Stimulated activated naive CD8-positive, alpha-beta T cell treated with anti-CD3 and anti-CD28 coated beads, Interleukin-15, amount 100 ng/mL, for 72 hours (primary cell): ENCODE data around the gene ST13.
A peak's percentile ranks its signal among the peaks of the same experiment; 100 is the strongest.
"Not testable (repeated sequence)": the region's sequence is repeated elsewhere in the genome, so short reads cannot be mapped to it uniquely, and the experiment has no call there.

ENCODE experiments used
- ATAC-seq: fragments of 150-1000 bp; cut with Tn5 transposase; 2 replicates; pipeline ENCODE4 v1.10.0; 2021; ENCODE audit warnings: mild to moderate bottlenecking, moderate library complexity
- DNase-seq, 2 donors: peaks; one replicate each; pipeline ENCODE4 v3.0.0; 2021 to 2022
- H3K27ac Mint-ChIP-seq, 2 donors: one replicate each; pipeline ENCODE4 v1.8.0; 2022; ENCODE audit warnings: mild to moderate bottlenecking in 2 of 2, mixed read lengths in 2 of 2, moderate library complexity in 2 of 2
- H3K27me3 Mint-ChIP-seq: one replicate; pipeline ENCODE4 v1.8.0; 2022; ENCODE audit warnings: mixed read lengths
- H3K4me1 Mint-ChIP-seq: one replicate; pipeline ENCODE4 v1.8.0; 2022; ENCODE audit warnings: mild to moderate bottlenecking, mixed read lengths
- H3K4me3 Mint-ChIP-seq, 2 donors: one replicate each; pipeline ENCODE4 v1.8.0; 2022; ENCODE audit warnings: mild to moderate bottlenecking in 2 of 2, mixed read lengths in 2 of 2, moderate library complexity in 1 of 2
- H3K9me3 Mint-ChIP-seq, 2 donors: one replicate each; pipeline ENCODE4 v1.8.0; 2022; ENCODE audit warnings: mixed read lengths in 2 of 2

Gene ST13

DNA sequence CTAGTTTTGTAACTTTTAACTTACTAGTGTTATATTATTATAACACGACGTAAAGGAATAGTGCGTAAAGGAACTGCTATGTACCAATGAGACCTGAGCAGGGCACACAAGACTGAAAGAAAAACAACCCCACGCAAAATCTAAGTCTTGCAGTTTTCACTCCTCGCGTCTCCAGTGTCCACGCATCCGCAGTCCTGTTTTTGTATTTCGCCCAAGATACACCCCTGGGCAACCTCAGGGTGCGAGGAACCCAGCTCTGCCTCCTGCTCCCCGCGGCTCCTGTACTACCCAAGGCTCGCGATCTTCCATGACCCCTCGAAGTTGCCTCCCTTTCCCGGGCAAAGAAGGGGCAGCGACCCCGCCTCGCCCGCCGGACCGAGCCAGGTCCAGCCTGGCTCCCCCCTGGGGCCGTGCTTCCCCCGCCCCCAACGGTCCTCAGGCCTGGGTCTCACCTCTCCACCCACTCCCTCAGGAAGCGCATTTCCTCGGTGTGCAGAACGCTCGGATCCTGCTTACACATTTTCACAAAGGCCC, 393 bp downstream of the ST13 start:
- no peak for DNase-seq

DNA sequence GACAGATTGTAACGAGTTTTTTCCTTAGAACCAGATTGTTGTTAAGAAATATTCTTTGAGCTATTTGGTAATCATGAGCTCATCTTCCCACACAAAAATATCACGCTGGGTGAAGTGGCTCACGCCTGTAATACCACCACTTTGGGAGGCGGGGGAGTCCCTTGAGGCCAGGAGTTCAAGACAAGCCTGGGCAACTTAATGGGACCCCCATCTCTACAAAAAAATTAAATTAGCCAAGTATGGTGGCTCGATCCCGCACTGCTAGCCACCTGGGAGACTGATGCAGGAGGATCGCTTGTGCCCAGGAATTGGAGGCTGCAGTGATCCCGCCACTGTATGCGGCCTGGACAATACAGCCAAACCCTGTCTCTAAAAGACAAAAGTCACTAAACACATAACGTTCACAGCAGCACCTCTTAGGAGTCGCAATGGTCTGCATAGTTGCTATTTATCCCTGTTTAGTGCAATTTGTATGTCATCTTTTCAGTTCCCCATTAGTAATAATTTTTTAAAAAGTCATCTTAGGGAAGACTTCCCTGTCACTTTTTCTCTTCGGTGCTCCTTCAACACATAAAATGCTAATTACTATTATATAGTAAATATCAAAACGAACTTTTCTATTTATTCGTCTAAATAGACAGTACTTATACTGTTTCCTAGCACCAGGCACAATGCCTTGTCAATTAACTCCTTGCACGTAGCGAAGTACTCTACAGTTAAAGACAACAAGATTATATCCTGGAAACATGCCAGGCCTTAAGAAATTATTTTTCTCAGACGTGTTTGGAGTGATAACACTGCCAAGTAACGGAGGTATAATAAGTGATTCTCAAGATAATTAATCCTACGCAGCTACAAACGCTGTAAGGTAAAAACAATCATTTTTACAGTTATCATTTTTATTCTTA, 1.1 kb downstream of the ST13 start:
- H3K4me3 Mint-ChIP-seq: peak overlapping the region; percentile 92 to 100
- H3K9me3 Mint-ChIP-seq: no peaks in the 10 kb centered on the region
- H3K27ac Mint-ChIP-seq: peak overlapping the region; percentile 76 to 90
- H3K4me1 Mint-ChIP-seq: peaks cover 62% of the 10 kb centered on the region
- no peak for ATAC-seq
- H3K27me3 Mint-ChIP-seq: no peaks in the 10 kb centered on the region
- DNase-seq: no peak

More for the DNA sequence above, 393 bp downstream of the ST13 start:
- Mint-ChIP-seq H3K27ac (peak overlapping the region; percentile 99 to 100), H3K4me3 (peak overlapping the region; percentile 92 to 100), H3K9me3 (no peaks in the 10 kb centered on the region), H3K27me3 (no peaks in the 10 kb centered on the region), H3K4me1 (peaks cover 62% of the 10 kb centered on the region)
- peak; percentile 29 for ATAC-seq

DNA sequence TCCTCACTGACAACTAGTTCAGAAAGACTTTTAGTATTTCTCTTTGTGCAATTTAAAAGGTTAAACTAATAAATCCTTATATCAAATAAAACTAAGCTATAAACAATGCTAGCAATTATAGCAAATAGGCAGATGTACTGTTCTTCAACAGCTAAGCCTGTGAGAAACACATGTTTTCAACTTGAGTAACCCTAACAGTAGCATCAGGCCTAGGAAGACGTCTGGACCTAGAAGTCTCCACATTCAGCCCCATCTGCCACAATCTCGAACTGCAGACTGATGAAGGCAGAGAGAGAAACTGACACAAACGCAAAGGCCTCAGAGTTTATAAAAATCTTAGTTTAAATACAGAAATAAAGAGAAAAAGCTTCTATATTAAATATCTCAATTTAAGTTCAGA, 2.5 kb downstream of the ST13 start:
- Mint-ChIP-seq H3K27ac (peak overlapping the region; percentile 48 to 90), H3K4me1 (peaks cover 62% of the 10 kb centered on the region), H3K27me3 (no peaks in the 10 kb centered on the region), H3K4me3 (peak overlapping the region; percentile 50 to 92), H3K9me3 (no peaks in the 10 kb centered on the region)
- ATAC-seq (no peak), DNase-seq (no peak)

DNA sequence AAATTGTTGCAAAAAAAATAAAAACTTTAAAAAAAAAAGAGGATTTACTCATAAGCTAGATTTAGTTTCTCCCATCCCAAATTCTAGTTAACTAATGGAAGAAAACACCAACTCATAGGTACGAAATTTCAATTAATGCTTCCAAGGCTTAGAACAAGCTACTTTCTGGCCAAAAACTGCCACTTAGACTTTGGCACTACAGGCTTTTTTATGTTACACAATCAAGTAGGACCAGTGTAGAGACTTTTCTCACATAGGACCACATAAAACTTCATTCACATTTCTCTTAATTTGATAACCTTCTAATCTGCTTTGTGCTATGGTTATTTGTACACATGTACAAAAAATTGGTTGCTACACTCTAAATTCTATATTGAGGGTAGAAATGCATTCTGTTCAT, 3.1 kb downstream of the ST13 start:
- no peak for ATAC-seq
- peak overlapping the region; percentile 50 to 92 for H3K4me3 Mint-ChIP-seq
- H3K4me1 Mint-ChIP-seq: peaks cover 59% of the 10 kb centered on the region
- H3K27ac Mint-ChIP-seq: peak overlapping the region; percentile 48 to 90
- DNase-seq: no peak
- H3K27me3 Mint-ChIP-seq: no peaks in the 10 kb centered on the region
- H3K9me3 Mint-ChIP-seq: no peaks in the 10 kb centered on the region

DNA sequence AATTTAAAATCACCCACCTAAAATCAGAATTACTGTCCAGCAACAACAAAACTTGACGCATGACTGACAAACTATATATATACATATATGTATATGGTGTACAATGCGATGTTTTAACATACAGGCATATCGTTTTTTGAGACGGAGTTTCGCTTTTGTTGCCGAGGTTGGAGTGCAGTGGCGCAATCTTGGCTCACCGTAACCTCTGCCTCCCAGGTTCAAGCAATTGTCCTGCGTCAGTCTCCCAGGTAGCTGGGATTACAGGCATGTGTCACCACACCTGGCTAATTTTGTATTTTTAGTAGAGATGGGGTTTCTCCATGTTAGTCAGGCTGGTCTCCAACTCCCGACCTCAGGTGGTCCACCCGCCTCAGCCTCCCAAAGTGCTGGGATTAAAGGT, 10.6 kb downstream of the ST13 start:
- not testable (repeated sequence) for H3K27me3 Mint-ChIP-seq, H3K9me3 Mint-ChIP-seq, ATAC-seq, H3K4me3 Mint-ChIP-seq, DNase-seq
- Mint-ChIP-seq H3K27ac (peak overlapping the region in 1 of 2 donors; percentile 59), H3K4me1 (peaks cover 26% of the 10 kb centered on the region)

DNA sequence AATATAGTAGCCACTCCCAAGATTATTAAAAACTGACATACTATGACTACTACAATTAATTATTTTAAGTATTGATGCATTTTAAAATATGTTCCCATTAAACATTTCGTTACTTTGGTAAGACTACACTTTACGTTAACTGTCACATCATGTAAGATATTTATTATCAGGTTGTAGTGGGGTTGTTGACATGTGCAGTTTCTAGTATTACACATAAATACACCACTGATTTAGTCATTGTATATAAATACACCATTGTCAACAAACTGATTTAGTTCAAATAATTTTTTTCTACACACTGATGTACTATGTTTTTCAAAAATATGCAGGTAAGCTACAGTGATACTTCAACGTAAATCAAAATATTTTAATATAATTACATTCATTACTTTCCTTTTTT, 11.5 kb downstream of the ST13 start:
- ATAC-seq: no peak
- Mint-ChIP-seq H3K27ac (no peak overlapping the region), H3K27me3 (no peaks in the 10 kb centered on the region), H3K4me1 (peaks cover 21% of the 10 kb centered on the region), H3K4me3 (no peak overlapping the region), H3K9me3 (no peaks in the 10 kb centered on the region)
- DNase-seq: no peak

DNA sequence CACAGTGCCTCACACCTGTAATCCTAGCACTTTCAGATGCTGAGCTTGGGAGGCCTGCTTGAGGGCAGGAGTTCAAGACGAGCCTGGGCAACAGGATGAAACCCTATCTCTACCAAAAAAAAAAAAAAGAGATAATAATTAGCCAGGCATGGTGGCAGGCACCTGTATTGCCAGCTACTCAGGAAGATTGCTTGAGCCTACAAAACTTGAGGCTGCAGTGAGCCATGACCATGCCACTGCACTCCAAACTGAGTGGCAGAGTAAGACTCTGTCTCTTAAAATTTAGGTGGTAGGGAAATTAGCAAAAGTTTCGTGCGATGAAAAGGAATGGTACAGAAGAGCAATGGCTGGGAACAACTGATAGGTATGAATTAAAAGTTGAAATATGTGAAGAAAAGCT, 18.0 kb downstream of the ST13 start:
- Mint-ChIP-seq H3K9me3 (no peaks in the 10 kb centered on the region), H3K4me1 (peaks cover 13% of the 10 kb centered on the region), H3K27me3 (no peaks in the 10 kb centered on the region), H3K4me3 (no peak overlapping the region), H3K27ac (peak overlapping the region in 1 of 2 donors; percentile 2)
- no peak for DNase-seq
- no peak for ATAC-seq

DNA sequence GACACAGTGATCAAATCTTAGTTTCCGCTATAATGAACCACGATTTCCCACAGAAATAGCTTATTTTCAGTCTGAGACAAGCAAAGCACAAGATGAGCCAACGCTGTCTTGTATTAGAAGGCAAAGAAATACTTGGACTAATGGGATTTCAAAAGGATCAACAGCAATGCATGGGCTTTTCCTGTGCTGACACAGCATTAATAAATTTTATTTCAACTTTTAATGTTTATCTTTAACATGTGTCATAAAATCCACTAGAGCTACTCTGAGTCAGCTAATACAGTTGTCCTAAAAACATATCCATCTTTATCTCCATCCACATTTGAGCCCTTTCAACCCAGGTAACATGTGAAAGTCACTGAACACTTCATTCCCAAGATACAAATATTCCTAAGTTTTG, 21.8 kb downstream of the ST13 start:
- H3K4me3 Mint-ChIP-seq: no peak overlapping the region
- no peaks in the 10 kb centered on the region for H3K9me3 Mint-ChIP-seq
- H3K4me1 Mint-ChIP-seq: no peaks in the 10 kb centered on the region
- no peak overlapping the region for H3K27ac Mint-ChIP-seq
- DNase-seq (no peak), ATAC-seq (no peak)
- no peaks in the 10 kb centered on the region for H3K27me3 Mint-ChIP-seq

DNA sequence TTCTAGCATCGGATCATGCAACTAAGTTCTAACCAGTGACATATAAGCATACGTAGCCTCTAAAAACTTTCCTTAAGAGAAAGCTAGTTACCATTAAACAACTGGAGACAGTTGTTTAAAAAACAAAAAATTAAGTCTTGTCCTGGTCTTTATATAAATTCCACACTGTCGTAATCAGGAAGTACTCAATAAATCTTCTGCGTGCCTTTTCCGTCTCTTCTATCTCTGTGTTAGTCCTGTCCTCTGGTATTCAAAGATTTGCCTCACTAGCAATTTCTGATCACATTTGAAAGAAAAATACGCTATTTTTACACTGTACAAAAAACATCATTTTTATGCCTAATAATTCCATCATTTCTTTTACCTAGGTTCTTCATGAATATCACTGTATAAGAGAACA, 27.3 kb downstream of the ST13 start:
- H3K27me3 Mint-ChIP-seq: no peaks in the 10 kb centered on the region
- DNase-seq: no peak
- ATAC-seq: no peak
- no peaks in the 10 kb centered on the region for H3K4me1 Mint-ChIP-seq
- H3K4me3 Mint-ChIP-seq: no peak overlapping the region
- no peaks in the 10 kb centered on the region for H3K9me3 Mint-ChIP-seq
- H3K27ac Mint-ChIP-seq: no peak overlapping the region

DNA sequence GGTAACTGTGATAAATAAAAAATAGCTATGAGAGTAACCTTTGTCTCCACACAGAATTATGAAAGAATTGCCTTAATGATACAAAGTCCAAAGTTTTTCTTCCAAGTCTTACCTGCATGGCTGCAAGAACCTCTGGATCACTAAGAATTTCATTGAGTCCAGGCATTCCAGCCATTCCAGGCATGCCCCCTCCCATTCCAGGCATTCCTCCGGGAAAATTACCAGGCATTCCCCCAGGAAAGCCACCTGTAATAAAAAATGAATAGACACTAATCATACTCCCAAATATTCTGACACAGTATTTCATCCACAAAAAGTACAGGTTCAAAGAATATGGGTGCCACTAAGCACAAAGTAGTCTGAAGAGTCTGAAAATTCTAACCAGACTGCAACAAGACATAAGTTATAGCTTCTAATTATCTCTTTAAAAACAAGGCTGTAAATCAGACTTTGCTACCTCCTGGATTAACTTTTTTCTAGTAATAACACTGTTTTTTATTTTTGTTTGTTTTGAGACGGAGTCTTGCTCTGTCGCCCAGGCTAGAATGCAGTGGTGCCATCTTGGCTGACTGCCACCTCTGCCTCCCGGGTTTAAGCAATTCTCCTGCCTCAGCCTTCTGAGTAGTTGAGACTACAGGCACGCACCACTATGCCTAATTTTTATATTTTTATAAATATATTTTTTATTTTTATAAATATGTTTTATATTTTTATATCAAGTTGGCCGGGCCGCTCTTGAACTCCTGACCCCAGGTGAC, 29.3 kb downstream of the ST13 start:
- DNase-seq (no peak), ATAC-seq (no peak)
- Mint-ChIP-seq H3K27me3 (no peaks in the 10 kb centered on the region), H3K27ac (no peak overlapping the region), H3K9me3 (no peaks in the 10 kb centered on the region), H3K4me1 (no peaks in the 10 kb centered on the region), H3K4me3 (no peak overlapping the region)

DNA sequence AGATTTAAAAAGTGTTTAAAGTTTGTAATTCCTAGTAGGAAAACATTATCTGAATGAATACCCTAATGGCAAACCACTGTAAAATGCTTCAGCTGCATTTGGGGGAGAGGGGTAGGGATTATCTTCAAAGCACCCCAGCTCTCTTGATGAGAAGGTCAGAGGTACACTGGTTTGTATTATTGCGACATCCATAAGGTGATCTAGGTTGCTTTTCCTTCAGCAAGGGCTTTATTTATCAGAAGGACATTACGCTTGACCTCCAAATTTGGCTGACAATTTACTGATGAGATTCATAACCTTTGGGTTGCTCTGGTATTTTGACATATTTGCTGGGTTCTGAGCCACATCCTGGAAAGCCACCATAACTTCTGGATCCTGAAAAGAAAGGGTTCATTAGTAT, 30.1 kb downstream of the ST13 start:
- not testable (repeated sequence) for H3K4me3 Mint-ChIP-seq

DNA sequence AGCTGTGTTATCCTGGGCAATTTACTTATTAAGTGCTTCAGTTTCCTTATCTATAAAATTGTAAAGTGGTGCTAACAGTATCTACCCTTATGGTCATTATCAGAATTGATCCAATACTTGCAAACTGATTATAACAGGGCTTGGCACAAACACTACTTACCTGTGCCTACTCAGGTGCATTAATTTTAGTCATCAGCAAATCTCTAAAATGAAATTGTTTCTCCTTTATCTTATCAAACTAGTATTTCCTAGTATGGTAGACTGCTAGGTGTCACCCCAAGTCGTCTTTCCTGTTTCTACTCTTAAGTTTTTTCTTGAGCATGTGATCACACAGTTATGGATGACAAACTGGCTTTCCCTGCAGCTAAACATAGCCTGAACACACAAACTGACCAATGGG, 33.0 kb downstream of the ST13 start:
- H3K27me3 Mint-ChIP-seq: no peaks in the 10 kb centered on the region
- no peak for ATAC-seq
- no peak for DNase-seq
- H3K9me3 Mint-ChIP-seq: no peaks in the 10 kb centered on the region
- no peak overlapping the region for H3K4me3 Mint-ChIP-seq
- H3K4me1 Mint-ChIP-seq: peaks cover 8% of the 10 kb centered on the region
- no peak overlapping the region for H3K27ac Mint-ChIP-seq

More for the DNA sequence above, 30.1 kb downstream of the ST13 start:
- H3K9me3 Mint-ChIP-seq, H3K4me1 Mint-ChIP-seq, H3K27ac Mint-ChIP-seq, DNase-seq, H3K27me3 Mint-ChIP-seq, ATAC-seq: not testable (repeated sequence)

DNA sequence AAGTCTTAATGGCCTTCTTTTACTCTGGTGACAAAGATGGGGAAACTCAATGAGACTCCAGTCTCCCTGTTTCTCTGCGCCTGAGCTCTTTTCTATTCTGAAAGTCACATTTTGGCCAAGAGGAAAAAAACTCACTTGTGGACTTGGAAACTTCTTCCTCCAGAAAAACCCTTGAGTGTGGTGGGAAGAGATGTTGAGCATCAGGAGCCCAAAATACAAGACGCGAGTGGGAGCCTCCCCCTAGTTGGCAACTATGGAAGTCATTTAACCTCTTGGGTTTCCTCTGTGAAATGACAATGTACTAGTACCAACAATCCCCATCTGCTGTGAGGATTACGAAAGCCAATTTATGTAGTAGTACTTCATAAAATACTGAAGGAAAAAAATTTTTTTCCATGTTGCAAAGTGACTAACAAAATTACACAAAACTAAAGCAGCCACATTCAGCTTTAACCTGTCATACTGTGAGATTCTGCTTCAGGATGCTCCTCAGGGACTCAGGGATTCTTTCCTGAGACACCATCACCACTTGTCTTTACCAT, 36.8 kb downstream of the ST13 start:
- ATAC-seq (peak; percentile 29), DNase-seq (no peak)
- H3K4me1 Mint-ChIP-seq: peaks cover 35% of the 10 kb centered on the region
- peak overlapping the region; percentile 75 to 82 for H3K4me3 Mint-ChIP-seq
- peak overlapping the region; percentile 59 to 98 for H3K27ac Mint-ChIP-seq
- no peaks in the 10 kb centered on the region for H3K9me3 Mint-ChIP-seq
- no peaks in the 10 kb centered on the region for H3K27me3 Mint-ChIP-seq

DNA sequence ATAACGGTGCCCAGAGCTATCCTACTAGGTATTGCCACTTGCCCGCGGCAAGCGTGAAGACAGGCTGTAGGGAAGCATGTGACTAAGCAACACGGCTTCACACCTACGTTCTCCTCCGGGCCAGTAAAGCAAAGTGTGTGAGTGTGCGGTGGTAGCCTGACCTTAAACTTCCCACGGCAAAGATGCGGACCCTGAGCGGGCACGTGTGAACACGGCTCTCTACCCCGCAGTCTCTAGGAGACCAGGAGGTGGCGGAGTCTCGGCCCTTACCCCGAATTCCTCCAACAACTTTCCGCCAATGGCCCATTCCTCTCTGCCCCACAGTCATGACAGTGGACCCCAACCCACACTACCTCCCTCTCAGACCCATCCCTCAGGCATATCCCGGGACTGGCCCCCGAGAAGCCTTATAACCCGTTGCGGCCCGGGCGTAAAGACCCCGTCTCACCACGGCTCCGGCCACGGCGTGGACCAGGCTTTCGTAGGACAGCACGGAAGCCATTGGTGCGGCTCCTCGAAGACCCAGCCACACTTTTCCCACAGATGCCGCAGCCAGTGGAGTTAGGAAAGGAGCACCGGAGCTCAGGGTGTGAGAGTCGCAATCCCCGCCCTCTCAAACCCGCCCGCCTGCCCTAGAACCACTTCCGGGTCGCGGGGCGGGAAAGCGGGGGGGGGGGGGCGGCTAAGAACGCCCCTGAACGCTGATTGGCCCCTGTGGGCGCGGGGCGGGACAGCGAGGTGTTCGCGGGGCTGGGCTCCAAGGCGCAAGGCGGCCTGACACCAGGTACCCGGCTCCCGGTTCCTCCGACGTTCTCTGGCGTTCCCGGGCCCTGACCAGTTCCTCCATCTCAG, 37.5 kb downstream of the ST13 start, which contains the start of gene SLC25A17:
Gene SLC25A17, minus strand, starts transcription at position 600 of the 852 bp plus-strand sequence. Its CDS starts 98 bp downstream, at position 502.
- H3K4me1 Mint-ChIP-seq: peaks cover 35% of the 10 kb centered on the region
- no peaks in the 10 kb centered on the region for H3K9me3 Mint-ChIP-seq
- peak within 1 kb of the TSS; percentile 75 to 82 for H3K4me3 Mint-ChIP-seq
- H3K27me3 Mint-ChIP-seq: no peaks in the 10 kb centered on the region
- H3K27ac Mint-ChIP-seq: peak within 1 kb of the TSS; percentile 94 to 98
- ATAC-seq (peak; percentile 97), DNase-seq (peak; percentile 76 to 84)
